HG02588 (cell line): Measurements from ENCODE around the gene PLXNC1.
"Not testable (repeated sequence)": the region's sequence is repeated elsewhere in the genome, so short reads cannot be mapped to it uniquely, and the experiment has no call there.

Experiments
- ATAC-seq: cut with Tn5 transposase; IDR thresholded peaks from one replicate; pipeline ENCODE4 v1.9.1; 2021; ENCODE audit warnings: mild to moderate bottlenecking, moderate library complexity; ENCODE audit not compliant: unreplicated experiment

Gene PLXNC1

DNA sequence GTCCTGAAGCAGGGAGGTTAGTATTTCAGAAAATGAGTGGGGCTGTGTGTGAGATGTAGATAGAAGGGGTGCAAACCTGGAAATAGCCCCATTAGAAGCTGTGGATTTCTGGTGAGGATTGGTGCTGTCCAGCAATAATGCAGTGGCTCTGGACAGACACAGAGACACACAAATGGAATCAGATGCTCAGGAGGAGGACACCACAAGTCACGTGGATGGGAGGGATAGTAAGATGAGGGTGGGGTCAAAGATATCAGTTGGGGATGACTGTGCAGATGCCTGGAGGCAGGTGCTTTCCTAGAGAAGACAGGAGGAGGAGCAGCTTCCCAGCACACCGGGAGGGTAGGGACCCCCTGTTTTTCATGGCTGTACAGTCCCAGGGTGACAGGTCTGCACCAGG is 136.5 kb downstream of the PLXNC1 start:
- no peak for ATAC-seq

DNA sequence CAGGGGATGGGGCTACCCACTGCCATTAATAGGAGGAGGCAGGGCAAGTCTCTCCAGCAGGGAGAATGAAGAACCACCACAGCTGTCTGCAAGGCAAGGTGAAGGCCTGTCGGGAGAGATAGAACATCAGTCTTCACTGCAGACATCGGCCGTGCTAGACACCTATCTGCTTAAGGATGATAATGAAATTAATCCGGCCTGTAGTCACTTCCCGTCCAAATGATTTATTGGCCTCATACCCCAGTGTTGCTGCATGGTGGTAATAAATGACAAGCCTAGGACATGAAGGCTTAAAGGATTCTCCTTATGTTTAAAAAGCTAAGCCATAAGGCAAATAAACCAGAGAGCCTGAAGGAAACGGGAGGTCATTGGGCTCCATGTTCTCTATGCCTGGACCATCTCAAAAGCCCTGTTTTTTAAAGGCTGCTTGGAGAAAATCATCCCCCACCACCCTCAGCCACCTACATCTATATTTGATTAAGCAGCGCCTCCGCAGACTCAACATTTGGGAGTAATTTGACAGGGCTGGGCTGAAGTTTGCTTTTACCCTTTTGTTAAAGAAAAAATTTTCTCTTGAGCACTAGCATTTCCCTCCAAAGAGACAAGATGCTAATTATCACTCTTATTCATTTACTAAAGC is 137.7 kb downstream of the PLXNC1 start:
- no peak for ATAC-seq

DNA sequence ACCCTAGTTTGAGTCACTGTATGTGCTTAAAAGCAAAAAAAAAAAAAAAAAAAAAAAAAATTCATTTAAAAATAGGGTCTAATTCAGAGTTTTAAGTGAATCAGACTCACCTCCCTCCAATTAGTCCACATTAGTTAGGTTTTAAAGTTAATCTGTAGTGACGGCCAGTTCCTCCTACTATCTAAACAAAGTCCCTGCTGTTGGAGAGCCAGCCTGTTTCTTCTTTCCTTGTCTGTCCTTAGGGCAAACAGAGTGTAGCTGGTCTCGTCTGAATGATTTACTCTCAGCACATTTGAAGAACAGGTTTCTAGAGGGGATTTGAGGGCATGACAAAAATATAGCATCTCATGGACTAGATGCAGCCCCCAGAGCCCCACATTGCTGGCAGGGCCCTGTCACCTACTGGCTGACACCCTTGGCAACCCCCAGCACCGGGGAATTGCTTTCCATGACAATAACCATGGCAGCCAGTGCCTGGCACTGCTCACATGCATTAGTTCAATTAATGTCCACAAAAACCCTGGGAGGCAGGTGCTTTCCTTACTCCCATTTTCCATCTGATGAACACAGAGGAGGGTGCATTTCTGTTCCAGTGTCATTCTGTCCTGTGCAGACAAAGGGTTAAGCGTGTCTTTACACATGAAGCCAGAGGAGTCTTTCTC is 138.3 kb downstream of the PLXNC1 start:
- ATAC-seq, result no peak

DNA sequence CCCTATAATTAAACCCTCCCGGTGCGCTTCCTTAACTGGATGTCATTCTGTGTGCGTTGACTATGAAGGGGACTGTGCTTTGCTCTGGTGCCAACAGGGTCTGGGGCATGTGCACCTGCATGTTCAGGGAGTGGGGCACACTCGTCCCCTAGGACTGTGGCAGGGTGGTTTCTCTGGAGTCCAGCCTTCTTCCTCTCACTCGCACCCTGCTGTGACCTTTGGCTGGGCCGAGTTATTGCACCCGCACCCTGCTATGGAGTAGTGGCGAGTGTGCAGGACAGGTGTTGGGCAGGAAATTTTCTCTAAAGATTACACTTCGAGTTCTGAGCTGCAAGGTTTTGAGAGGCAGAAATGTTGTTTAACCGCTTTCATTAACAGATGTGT is 138.9 kb downstream of the PLXNC1 start:
- ATAC-seq, result no peak

DNA sequence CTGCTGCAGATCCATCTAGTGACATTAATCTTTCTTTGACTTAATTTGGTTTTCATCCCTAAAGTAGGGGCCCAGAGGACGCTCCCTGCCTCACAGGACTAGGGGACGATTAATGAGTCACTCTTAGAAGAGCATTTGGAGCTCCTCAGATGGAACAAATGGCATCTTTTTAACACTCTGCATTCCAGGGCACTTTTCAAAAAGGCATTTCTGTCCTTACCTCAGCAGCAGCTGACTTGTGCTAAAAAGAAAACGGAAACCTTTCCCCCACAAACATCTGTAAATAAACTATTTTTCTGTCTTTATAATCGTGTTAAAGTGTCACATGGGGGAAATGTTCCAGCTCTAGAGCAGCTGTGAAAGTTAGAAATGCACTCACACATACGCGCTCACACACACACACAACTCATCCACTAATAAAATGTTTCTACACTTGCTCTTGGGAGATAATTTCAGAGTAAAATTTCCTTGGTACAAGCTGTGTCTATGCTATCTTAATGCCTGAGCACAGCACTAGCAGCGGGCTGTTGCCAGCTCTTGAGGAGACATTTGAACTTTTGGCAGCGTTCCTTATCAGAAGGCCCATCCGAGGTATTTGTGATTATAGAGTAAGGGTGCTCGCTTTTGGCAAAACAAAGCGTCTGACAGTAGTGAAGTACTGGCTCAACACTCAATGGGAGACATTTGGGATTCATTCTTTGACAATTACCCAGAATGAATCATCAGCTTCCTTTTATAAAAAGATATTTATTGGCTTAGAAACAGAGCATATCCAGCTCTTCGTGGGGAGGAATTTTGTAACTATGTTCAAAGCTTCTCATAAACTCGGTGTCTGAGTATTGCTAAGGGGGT is 141.3 kb downstream of the PLXNC1 start:
- no peak for ATAC-seq

DNA sequence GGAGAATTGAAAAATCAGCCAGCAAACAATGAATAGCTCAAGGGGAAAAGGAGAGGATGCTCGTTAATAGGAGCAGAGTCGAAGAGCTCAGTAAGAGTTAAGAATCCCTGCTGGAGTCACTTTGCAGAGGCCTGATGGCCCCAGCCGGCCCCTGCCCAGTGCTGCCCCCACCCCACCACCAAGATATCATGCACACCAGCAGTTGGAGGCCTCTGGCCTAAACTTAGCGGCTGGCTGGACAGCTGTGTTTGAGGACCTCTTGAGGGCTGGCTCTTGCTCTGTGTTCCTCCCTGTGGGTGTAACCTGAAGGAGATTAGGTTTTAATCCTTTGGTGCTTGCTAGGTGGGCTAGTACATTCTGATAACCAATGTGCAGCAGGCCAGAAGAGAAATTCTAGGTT is 142.0 kb downstream of the PLXNC1 start:
- no peak for ATAC-seq

DNA sequence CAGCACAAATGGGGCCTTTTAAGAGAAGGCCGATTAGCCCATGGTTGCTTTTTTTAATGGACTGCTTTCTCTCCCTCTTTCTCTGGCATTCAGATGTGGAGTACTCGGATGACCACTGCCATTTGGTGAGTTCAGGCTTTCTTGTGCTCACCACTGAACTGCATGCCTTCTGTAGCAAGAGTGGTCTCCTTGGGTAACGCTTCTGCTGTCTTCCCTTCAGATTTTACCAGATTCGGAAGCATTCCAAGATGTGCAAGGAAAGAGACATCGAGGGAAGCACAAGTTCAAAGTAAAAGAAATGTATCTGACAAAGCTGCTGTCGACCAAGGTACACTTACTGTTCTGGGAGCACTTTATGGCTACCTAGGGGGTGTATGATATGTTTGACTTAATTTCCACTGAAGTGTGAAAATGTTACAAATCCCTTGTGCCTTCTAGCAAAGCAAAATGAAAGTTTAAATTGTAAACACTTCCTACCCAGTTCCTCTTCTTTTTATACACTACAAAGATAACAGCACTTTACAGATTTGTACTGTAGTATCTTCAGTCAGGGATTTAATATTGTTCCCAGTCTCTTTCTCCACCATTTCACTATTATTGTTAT is 148.8 kb downstream of the PLXNC1 start:
- no peak for ATAC-seq

DNA sequence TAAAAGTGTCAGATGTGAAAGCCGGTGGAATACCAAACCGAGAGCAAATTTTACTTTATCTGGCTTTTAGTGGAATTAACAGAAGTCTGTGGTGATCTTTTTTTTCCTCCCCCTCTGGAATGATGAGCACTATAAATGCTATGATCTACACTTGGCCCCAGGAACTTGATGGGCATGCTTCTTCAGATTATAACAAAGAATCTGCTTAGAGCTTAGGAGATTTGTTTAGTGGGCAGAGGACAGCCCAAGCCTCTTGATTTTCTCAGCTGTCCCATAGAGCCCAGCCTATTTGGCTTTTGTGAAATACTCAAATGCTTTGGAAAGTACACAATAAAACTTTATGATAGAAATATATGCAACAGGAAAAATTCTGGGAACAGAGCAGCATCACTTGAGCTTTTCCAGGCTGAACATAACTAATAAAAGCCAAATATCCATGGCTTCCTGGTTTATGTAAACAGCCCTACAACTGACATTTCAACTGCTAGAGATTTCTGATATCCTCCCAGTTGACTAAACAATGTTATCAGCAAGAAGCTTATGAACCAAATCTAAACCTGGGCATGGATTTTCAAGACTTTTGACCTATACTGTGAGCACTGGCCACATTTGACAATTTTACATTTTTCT is 149.6 kb downstream of the PLXNC1 start:
- no peak for ATAC-seq

DNA sequence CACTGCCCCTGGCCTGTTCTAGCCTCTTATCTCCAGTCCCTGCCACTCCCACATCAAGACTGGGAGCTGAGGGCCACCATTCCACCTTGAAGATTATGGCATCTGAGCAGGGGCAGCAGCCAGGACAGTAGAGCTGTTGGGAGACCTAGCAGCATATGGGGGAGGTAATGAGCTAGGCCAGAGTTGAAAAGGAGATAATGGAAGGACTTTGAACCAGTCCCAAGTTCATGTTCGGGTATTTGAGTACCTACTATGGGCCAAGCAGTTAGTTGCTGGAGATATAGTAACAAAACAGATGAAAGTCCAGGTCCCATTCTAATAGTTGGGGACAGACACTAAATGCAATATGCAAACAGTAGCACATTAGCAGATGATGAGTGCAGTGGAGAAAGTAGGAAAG is 151.5 kb downstream of the PLXNC1 start:
- no peak for ATAC-seq

DNA sequence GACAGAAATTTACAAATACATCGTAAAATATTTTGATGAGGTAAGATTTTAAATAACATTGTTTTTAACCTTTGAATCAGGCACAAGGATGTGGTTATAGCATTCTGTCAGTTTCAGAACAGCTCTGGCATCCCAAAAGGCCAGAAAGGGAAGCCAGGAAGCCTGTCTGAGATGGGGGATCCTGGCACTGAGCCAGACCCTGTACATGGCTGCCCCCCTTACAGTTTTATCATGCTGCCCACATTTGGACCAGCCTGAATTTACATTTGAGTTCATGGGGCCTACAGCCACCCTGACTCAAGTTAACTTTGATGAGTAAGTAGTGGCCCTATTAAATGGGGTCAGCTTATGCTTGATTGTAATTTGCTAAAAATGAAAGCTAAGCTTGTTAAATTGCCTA is 155.6 kb downstream of the PLXNC1 start:
- no peak for ATAC-seq

DNA sequence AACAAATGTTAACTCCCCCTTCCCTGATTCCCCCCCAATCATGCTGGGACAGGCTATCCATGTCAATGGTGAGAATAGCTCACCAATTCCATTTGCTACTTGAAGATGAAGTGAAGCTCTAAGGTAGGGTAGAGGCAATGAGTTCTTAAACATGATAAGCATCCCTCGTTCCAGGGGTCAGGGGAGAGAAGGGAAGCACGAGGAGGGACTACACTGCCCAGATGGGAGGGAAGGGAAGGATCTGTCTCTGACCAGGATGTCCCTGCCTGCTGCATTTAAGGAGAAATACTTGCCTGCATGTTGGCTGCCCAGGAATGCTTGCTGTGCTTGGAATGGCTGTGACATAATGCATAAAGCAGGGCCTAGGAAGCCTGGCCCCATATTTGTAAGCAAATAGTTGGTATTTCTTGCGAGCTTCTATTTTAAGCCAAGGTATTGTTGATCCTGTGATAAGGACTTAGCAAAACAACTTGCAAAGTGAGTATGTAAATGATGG is 156.2 kb downstream of the PLXNC1 start:
- ATAC-seq, result peak; percentile 16

DNA sequence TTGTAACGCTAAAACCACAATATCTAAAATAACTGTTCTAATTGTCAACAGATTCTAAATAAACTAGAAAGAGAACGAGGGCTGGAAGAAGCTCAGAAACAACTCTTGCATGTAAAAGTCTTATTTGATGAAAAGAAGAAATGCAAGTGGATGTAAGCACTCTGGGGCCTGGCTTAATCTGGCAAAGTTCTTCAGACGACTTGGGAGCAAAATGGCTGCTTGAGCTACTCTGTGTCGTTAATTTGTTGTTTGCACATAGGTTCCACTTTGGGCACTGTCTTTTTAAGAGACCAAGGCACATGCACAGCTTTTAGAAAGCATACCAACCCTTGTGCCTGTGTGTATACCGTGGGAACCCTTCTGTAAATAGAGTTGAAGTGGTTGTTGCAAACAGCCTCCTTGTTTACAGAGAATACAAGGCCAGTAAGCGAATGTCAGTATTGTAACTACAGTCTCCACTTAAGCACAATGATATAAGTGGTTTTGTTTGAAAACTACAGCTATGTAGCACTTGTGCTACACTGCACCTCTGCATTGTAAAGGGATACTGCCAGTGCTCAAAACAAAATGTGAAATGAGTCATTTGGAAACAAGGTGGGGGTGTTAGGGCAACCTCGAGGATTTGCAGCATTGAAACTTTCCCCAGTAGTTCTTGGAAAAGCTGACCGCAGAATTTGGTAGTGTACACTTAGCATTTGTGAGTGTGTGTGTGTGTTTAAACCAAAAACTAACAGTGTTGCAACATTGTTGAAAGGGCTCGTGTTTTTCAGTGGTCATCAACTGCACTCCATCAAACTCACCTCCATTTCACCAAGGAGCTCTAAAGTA is 157.0 kb downstream of the PLXNC1 start:
- peak; percentile 59 for ATAC-seq

DNA sequence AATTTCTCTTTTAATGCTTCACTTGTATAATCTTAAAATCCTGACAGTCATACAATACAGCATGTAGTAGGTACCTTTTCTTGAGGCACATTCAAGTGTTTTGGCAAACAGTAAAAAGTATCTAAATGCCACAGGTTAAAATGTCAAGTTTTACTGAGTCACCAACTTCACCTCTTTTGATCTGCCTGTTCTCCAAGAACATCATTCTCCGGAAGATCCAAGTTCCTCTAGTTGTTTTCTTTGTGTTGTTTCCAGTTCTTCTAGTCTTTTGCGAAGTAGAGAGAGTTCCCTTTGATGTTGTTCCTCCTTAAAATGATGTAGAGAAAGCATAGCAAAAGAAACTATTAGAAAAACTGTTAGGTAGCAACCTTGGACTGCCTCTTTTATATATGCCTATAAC is 160.2 kb downstream of the PLXNC1 start:
- ATAC-seq, result no peak

DNA sequence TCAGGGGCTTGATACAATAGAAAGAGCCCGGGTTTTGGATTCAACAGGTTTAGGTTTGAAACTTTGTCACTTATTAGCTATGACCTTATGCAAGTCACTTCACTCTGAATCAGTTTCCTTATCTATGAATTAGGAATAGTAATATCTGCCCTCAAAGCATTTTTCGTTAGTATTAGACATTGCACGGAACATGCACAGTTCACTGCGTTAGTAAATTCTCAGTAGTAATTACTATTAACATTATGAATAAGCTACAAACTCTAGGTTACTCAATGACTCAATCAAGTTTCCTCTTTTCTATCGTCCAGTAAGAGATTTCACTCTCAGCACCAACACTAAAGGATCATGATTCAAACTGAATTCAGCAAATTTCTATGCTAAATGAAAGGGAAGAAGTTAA is 161.0 kb downstream of the PLXNC1 start:
- peak; percentile 48 for ATAC-seq

DNA sequence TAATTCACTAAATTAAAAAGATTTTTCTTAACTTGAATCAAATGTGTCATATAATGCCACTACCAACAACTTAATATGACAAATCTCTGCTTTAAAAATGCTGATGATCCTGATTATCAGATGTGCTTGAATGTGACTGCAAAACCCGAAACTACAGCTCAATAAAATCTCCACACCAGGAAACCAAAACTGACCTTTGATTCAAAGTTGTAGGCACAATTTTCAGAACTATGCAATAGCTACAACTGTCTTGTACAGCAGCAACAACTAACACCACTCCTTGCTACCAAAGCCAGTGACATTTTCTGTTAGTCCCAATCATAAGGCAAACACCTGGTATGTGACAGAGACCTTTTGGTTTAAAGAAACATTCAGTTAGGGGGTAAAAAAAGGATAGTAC is 164.0 kb downstream of the PLXNC1 start:
- ATAC-seq, result no peak

DNA sequence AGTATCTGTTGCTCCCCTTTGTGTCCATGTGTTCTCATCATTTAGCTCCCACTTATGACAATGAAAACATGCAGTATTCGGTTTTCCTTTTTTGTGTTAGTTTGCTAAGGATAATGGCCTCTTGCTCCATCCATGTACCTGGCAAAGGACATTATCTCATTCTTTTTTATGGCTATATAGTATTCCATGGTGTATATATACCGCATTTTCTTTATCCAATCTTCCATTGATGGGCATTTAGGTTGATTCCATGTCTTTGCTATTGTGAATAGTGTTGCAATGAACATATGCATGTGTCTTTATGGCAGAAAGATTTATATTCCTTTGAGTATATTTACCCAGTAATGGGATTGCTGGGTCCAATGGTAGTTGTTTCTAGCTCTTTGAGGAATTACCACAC is 168.2 kb downstream of the PLXNC1 start:
- not testable (repeated sequence) for ATAC-seq

DNA sequence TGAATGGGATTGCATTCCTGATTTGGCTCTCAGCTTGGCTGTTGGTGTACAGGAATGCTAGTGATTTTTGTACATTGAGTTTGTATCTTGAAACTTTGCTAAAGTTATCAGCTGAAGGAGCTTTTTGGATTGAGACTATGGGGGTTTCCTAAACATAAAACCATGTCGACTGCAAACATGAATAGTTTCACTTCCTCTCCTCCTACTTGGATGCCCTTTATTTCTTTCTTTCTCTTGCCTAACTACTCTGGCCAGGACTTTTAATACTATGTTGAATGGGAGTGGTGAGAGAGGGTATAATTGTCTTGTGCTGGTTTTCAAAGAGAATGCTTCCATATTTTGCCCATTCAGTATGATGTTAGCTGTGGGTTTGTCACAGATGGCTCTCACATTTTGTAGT is 169.8 kb downstream of the PLXNC1 start:
- ATAC-seq, result peak; percentile 45

DNA sequence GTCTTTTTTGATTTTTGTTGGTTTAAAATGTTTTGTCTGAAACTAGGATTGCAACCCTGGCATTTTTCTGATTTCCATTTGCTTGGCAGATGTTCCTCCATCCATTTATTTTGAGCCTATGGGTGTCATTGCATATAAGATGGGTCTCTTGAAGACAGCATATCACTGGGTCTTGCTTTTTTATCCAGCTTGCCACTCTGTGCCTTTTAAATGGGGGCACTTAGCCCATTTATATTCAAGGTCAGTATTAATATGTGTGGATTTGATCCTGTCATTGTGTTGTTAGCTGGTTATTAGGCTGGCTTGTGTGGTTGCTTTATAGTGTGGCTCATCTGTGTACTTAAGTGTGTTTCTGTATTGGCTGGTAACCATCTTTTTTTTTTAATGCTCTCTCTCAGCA is 171.7 kb downstream of the PLXNC1 start:
- no peak for ATAC-seq

DNA sequence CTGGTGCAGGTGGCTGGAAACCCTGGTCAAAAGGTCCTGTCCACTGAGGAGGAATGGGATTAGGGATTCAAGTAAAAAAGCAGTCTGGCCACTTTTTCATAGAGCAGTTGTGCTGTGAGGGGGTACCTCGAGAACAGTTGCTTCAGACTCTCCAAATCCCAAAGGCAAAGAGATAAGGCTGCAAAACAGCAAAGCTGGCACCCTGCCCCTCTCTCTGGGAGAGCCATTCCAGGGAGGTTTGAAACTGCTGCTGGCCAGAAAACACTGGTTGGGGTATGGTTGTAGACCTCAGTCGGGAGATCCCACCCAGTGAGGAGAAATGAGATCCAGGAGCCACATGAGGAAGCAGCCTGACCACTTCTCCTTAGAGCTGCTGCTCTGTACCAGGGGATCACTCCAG is 174.0 kb downstream of the PLXNC1 start:
- ATAC-seq, result no peak

DNA sequence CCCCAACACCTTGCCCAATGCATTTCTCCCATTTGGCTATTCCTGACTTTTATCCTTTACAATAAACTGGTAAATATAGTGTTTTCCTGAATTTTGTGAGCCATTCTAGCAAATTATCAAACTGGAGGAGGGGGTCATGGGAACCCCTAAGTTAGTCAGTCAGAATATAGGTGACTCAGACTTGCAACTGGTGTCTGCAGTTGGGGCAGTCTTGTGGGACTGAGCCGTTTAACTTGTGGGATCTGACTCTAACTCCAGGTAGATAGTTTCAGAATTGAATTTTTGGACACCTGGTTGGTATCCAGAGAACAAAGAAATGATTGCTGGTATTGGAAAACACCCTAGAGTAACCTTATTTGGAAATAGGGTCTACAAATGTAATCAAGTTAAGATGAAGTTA is 177.9 kb downstream of the PLXNC1 start:
- ATAC-seq, result no peak
